HEK293 (cell line): ENCODE measurements around the gene SEC16A.

Experiments used
- ZNF311 ChIP-seq: fragments of 450-650 bp; formaldehyde crosslinking; IDR thresholded peaks from 2 replicates; pipeline ENCODE4 v1.5.1; 2017; ENCODE audit warnings: missing biosample characterization, missing genetic modification characterization, borderline replicate concordance
- ZNF426 ChIP-seq: fragments of 450-650 bp; formaldehyde crosslinking; IDR thresholded peaks from 2 replicates; pipeline ENCODE4 v1.5.1; 2017; ENCODE audit warnings: missing biosample characterization, missing genetic modification characterization, mild to moderate bottlenecking, inconsistent platforms, moderate library complexity
- TF ChIP-seq, protein P1 (sequence below): fragments of 450-650 bp; formaldehyde crosslinking; IDR thresholded peaks from 2 replicates; pipeline ENCODE4 v1.5.1; 2016; ENCODE audit warnings: missing biosample characterization, missing genetic modification characterization, low read depth
- TF ChIP-seq, protein P2 (sequence below): fragments of 450-650 bp; formaldehyde crosslinking; IDR thresholded peaks from 2 replicates; pipeline ENCODE4 v1.5.1; 2016; ENCODE audit warnings: missing biosample characterization, missing genetic modification characterization

DNA sequence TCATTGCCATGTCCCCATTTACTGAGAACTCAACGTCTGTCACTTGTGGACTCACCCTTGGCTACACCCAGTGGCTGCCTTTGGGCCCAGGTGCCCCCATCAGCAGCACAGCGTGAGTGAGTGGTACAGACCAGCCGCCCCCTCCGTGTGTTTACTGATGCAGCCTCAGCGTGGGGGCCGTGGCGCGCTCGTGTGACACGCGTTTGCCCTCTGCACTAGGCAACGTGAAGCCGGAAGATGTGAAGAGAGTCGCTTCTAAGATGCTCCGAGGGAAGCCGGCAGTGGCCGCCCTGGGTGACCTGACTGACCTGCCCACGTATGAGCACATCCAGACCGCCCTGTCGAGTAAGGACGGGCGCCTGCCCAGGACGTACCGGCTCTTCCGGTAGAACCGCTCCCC, 60.0 kb downstream of the SEC16A start:
- TF ChIP-seq, protein P1, sequence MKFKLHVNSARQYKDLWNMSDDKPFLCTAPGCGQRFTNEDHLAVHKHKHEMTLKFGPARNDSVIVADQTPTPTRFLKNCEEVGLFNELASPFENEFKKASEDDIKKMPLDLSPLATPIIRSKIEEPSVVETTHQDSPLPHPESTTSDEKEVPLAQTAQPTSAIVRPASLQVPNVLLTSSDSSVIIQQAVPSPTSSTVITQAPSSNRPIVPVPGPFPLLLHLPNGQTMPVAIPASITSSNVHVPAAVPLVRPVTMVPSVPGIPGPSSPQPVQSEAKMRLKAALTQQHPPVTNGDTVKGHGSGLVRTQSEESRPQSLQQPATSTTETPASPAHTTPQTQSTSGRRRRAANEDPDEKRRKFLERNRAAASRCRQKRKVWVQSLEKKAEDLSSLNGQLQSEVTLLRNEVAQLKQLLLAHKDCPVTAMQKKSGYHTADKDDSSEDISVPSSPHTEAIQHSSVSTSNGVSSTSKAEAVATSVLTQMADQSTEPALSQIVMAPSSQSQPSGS (tag by site-specific recombination) = no peak
- no peak for TF ChIP-seq ZNF311
- no peak for TF ChIP-seq ZNF426 (tag by site-specific recombination)
- TF ChIP-seq, protein P2, sequence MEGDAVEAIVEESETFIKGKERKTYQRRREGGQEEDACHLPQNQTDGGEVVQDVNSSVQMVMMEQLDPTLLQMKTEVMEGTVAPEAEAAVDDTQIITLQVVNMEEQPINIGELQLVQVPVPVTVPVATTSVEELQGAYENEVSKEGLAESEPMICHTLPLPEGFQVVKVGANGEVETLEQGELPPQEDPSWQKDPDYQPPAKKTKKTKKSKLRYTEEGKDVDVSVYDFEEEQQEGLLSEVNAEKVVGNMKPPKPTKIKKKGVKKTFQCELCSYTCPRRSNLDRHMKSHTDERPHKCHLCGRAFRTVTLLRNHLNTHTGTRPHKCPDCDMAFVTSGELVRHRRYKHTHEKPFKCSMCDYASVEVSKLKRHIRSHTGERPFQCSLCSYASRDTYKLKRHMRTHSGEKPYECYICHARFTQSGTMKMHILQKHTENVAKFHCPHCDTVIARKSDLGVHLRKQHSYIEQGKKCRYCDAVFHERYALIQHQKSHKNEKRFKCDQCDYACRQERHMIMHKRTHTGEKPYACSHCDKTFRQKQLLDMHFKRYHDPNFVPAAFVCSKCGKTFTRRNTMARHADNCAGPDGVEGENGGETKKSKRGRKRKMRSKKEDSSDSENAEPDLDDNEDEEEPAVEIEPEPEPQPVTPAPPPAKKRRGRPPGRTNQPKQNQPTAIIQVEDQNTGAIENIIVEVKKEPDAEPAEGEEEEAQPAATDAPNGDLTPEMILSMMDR (tag by site-specific recombination) = no peak
